Hypothalamus (tissue), 51 donors: ENCODE measurements around the gene NEXN.

Experiments used
- DNase-seq, 51 donors: peaks; one replicate each; lab custom pipeline; 2025; lab: John Stamatoyannopoulos, UW

Gene NEXN

DNA sequence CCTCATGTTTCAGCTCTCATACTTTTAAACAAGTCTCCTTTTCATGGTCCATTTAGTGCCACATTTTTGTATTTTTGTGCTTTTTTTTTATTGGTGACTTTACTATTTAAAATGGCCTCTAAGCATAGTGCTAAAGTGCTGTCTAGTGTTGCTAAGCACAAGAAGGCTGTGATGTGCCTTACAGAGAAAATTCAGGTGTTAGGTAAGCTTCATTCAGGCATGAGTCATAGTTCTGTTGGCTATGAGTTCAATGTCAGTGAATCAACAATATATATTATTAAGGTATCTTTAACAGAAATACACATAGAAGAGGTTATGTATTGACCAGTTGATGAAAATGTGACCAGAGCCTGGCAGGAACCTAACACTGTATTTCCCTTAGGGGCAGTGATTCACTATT, 103.2 kb downstream of the NEXN start:
- DNase-seq: no peak
